ENCODE measurements around the gene MEAK7.

GRCh38 chr16:84461029-84461412 lies 43.4 kb downstream of the MEAK7 start:
- no peak for TF ChIP-seq EZH2 (IDR thresholded peaks at IDR 0.05; ENCODE audit: low read length, missing control alignments)
- TF ChIP-seq, protein P1, sequence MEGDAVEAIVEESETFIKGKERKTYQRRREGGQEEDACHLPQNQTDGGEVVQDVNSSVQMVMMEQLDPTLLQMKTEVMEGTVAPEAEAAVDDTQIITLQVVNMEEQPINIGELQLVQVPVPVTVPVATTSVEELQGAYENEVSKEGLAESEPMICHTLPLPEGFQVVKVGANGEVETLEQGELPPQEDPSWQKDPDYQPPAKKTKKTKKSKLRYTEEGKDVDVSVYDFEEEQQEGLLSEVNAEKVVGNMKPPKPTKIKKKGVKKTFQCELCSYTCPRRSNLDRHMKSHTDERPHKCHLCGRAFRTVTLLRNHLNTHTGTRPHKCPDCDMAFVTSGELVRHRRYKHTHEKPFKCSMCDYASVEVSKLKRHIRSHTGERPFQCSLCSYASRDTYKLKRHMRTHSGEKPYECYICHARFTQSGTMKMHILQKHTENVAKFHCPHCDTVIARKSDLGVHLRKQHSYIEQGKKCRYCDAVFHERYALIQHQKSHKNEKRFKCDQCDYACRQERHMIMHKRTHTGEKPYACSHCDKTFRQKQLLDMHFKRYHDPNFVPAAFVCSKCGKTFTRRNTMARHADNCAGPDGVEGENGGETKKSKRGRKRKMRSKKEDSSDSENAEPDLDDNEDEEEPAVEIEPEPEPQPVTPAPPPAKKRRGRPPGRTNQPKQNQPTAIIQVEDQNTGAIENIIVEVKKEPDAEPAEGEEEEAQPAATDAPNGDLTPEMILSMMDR (conservative IDR thresholded peaks at IDR 0.05 in 1 of 2, IDR thresholded peaks at IDR 0.05 in 1 of 2; ENCODE audit: low read depth in 1 of 2, low read length in 2 of 2): no peak

Measured in fibroblast of lung (primary cell).